A549 (cell line): Measurements from ENCODE around the gene PPCDC.

Experiments used
- HOXB13 ChIP-seq: fragments of 250-450 bp; sonication (Bioruptor Pico); IDR thresholded peaks from 2 replicates; pipeline ENCODE4 v1.5.0; 2020; ENCODE audit warnings: low read depth, mild to moderate bottlenecking, moderate library complexity
- TF ChIP-seq, protein P1 (sequence below): fragments of >200 bp; sonication (Bioruptor Twin); formaldehyde crosslinking; IDR thresholded peaks from 3 replicates; pipeline ENCODE4 v1.5.1; 2016

- TF ChIP-seq, protein P1, sequence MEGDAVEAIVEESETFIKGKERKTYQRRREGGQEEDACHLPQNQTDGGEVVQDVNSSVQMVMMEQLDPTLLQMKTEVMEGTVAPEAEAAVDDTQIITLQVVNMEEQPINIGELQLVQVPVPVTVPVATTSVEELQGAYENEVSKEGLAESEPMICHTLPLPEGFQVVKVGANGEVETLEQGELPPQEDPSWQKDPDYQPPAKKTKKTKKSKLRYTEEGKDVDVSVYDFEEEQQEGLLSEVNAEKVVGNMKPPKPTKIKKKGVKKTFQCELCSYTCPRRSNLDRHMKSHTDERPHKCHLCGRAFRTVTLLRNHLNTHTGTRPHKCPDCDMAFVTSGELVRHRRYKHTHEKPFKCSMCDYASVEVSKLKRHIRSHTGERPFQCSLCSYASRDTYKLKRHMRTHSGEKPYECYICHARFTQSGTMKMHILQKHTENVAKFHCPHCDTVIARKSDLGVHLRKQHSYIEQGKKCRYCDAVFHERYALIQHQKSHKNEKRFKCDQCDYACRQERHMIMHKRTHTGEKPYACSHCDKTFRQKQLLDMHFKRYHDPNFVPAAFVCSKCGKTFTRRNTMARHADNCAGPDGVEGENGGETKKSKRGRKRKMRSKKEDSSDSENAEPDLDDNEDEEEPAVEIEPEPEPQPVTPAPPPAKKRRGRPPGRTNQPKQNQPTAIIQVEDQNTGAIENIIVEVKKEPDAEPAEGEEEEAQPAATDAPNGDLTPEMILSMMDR: no peak
- TF ChIP-seq HOXB13 (CRISPR knock-in tag): no peak
These were observed 5.6 kb downstream of the PPCDC start for GRCh38 chr15:75028991-75029377.
